MCF 10A (cell line): Measurements from ENCODE around the gene PROC. TPM values are rescaled to one million over a fixed set of nuclear protein-coding genes. Genes with fewer than 3 reads are reported as not detected.

Source experiments
- BruUV-seq: library from RNA; stranded (reverse); fragments of 400-500 nt; replicated peaks from 2 replicates; lab custom pipeline; 2021; lab: Mats Ljungman, UMichigan
- CTCF ChIA-PET: fragments of 300-600 bp; sonication (Branson Sonifier 250); formaldehyde crosslinking; extraction: SDS; loops from one replicate; lab custom pipeline; 2021; ENCODE audit warnings: antibody characterized with exemption, inconsistent platforms; lab: Yijun Ruan, JAX
- POLR2A ChIA-PET: fragments of 300-600, 350-650 bp; sonication (Branson Sonifier 250); formaldehyde crosslinking; extraction: SDS; loops from one replicate; lab custom pipeline; 2020; ENCODE audit warnings: antibody characterized with exemption, inconsistent platforms; lab: Yijun Ruan, JAX
- DNase-seq: peaks from one replicate; pipeline ENCODE4 v3.0.0-alpha.2; 2018; ENCODE audit not compliant: unreplicated experiment
- H3K27ac Mint-ChIP-seq: one replicate; pipeline ENCODE4 v1.8.0; 2022; ENCODE audit warnings: mild to moderate bottlenecking, low read depth, mixed read lengths; ENCODE audit not compliant: unreplicated experiment
- H3K27me3 Mint-ChIP-seq: one replicate; pipeline ENCODE4 v1.8.0; 2022; ENCODE audit warnings: mixed read lengths; ENCODE audit not compliant: insufficient read depth, unreplicated experiment
- H3K36me3 Mint-ChIP-seq: one replicate; pipeline ENCODE4 v1.8.0; 2022; ENCODE audit warnings: mild to moderate bottlenecking, moderate library complexity, mixed read lengths; ENCODE audit not compliant: insufficient read depth, unreplicated experiment
- H3K4me1 Mint-ChIP-seq: one replicate; pipeline ENCODE4 v1.8.0; 2022; ENCODE audit warnings: mixed read lengths; ENCODE audit not compliant: insufficient read depth, unreplicated experiment
- H3K4me3 Mint-ChIP-seq: one replicate; pipeline ENCODE4 v1.8.0; 2022; ENCODE audit warnings: mild to moderate bottlenecking, moderate library complexity, mixed read lengths; ENCODE audit not compliant: unreplicated experiment
- H3K9me3 Mint-ChIP-seq: one replicate; pipeline ENCODE4 v1.8.0; 2022; ENCODE audit warnings: mixed read lengths; ENCODE audit not compliant: unreplicated experiment
- CTCF ChIP-seq: fragments of 200-600 bp; IDR thresholded peaks from one replicate; pipeline ENCODE4 v1.8.0; 2022; ENCODE audit warnings: antibody characterized with exemption, mild to moderate bottlenecking; ENCODE audit not compliant: unreplicated experiment
- intact Hi-C: fragments of 100-400 bp; cut with micrococcal nuclease; formaldehyde crosslinking; loops from 2 replicates; pipeline ENCODE4 v1.14.1; 2022
- total RNA-seq: library from RNA; stranded (reverse); gene quantifications from 2 replicates; pipeline ENCODE4 v1.2.3, GENCODE V29; 2022

PROC gene
- total RNA-seq, 1 experiment from 2014 or later, result not detected

- peaks cover 16% of the 10 kb centered on the region for H3K4me1 Mint-ChIP-seq
- no peaks in the 10 kb centered on the region for H3K9me3 Mint-ChIP-seq
- ChIA-PET POLR2A (interaction anchor here (1.2 to 1.9 kb wide), 2 partner anchors 16 to 34 kb away, joined by 6 to 7 read pairs; no protein-coding TSS in a partner anchor), CTCF (no interaction called here)
- no peak for DNase-seq
- peaks cover 10% of the 10 kb centered on the region for H3K36me3 Mint-ChIP-seq
- H3K27ac Mint-ChIP-seq, result no peak overlapping the region
- intact Hi-C loops, result no loop called here
- BruUV-seq, result no TSS peak
- no peak for TF ChIP-seq CTCF
- H3K4me3 Mint-ChIP-seq, result no peak overlapping the region
- no peaks in the 10 kb centered on the region for H3K27me3 Mint-ChIP-seq
These were observed 38.4 kb upstream of the PROC start for GRCh38 chr2:127379712-127380355.

GRCh38 chr2:127381762-127382161, 36.5 kb upstream of the PROC start:
- CTCF ChIA-PET, result no interaction called here
- no peak for DNase-seq
- H3K4me3 Mint-ChIP-seq, result no peak overlapping the region
- H3K27ac Mint-ChIP-seq, result no peak overlapping the region
- intact Hi-C loops, result no loop called here
- H3K27me3 Mint-ChIP-seq, result no peaks in the 10 kb centered on the region
- BruUV-seq, result no TSS peak
- peaks cover 24% of the 10 kb centered on the region for H3K4me1 Mint-ChIP-seq
- no peaks in the 10 kb centered on the region for H3K9me3 Mint-ChIP-seq
- POLR2A ChIA-PET, result no interaction called here
- H3K36me3 Mint-ChIP-seq, result peaks cover 11% of the 10 kb centered on the region
- no peak for TF ChIP-seq CTCF

- H3K4me1 Mint-ChIP-seq, result peaks cover 19% of the 10 kb centered on the region
- POLR2A ChIA-PET, result no interaction called here
- intact Hi-C loops, result no loop called here
These were observed 35.4 kb upstream of the PROC start for GRCh38 chr2:127382831-127383230.

GRCh38 chr2:127384529-127384928, 33.7 kb upstream of the PROC start:
- ChIA-PET POLR2A (interaction anchor here (1.0 kb wide), 1 partner anchor 30 kb away, joined by 3 read pairs; no protein-coding TSS in a partner anchor), CTCF (interaction anchor here (0.6 kb wide), 2 partner anchors 128 to 141 kb away, joined by 3 to 4 read pairs; no protein-coding TSS in a partner anchor)
- no peak for DNase-seq
- peaks cover 24% of the 10 kb centered on the region for H3K4me1 Mint-ChIP-seq
- BruUV-seq, result no TSS peak
- H3K9me3 Mint-ChIP-seq, result no peaks in the 10 kb centered on the region
- H3K27me3 Mint-ChIP-seq, result no peaks in the 10 kb centered on the region
- H3K36me3 Mint-ChIP-seq, result peaks cover 16% of the 10 kb centered on the region
- TF ChIP-seq CTCF, result no peak
- H3K27ac Mint-ChIP-seq, result no peak overlapping the region
- H3K4me3 Mint-ChIP-seq, result peak overlapping the region; percentile 90
- intact Hi-C loops, result no loop called here

More at GRCh38 chr2:127382831-127383230, 35.4 kb upstream of the PROC start:
- Mint-ChIP-seq H3K27me3 (no peaks in the 10 kb centered on the region), H3K36me3 (peaks cover 16% of the 10 kb centered on the region), H3K9me3 (no peaks in the 10 kb centered on the region), H3K4me3 (no peak overlapping the region), H3K27ac (no peak overlapping the region)
- DNase-seq, result no peak
- TF ChIP-seq CTCF, result no peak
- no TSS peak for BruUV-seq
- CTCF ChIA-PET, result no interaction called here
